IMR-90 (cell line): ENCODE results near the gene IRF4. TPM values are rescaled to one million over a fixed set of nuclear protein-coding genes. Genes with fewer than 3 reads are reported as not detected.
"Not testable (repeated sequence)": the region's sequence is repeated elsewhere in the genome, so short reads cannot be mapped to it uniquely, and the experiment has no call there.

Source experiments
- ATAC-seq: fragments of 200-7000 bp; cut with Tn5 transposase; 2 replicates; pipeline ENCODE4 v1.9.1; 2020; ENCODE audit warnings: low read depth, mild to moderate bottlenecking, moderate library complexity
- BruUV-seq: library from RNA; stranded (reverse); fragments of 400-500 nt; replicated peaks from 2 replicates; lab custom pipeline; 2021; lab: Mats Ljungman, UMichigan
- CTCF ChIA-PET: fragments of 300-600 bp; formaldehyde crosslinking; extraction: SDS; loops from one replicate; lab custom pipeline; 2021; ENCODE audit warnings: antibody characterized with exemption; lab: Yijun Ruan, JAX
- POLR2A ChIA-PET: fragments of 300-600 bp; sonication (Branson Sonifier 250); formaldehyde crosslinking; loops from one replicate; lab custom pipeline; 2022; ENCODE audit warnings: antibody characterized with exemption; ENCODE audit not compliant: unreplicated experiment; lab: Charles Lee
- DNase-seq: peaks from one replicate; pipeline ENCODE4 v3.0.0; 2013
- H2AFZ ChIP-seq: replicated peaks from 2 replicates; pipeline ENCODE3; 2013; ENCODE audit warnings: low read length, mild to moderate bottlenecking; ENCODE audit not compliant: poor library complexity
- H2AK5ac ChIP-seq: 2 replicates; pipeline ENCODE4 v1.6.1; 2013; ENCODE audit warnings: low read depth, low read length, inconsistent platforms
- H2AK9ac ChIP-seq: replicated peaks from 2 replicates; pipeline ENCODE3; 2013; ENCODE audit warnings: mild to moderate bottlenecking, low read depth, low read length, moderate library complexity; ENCODE audit not compliant: poor library complexity
- H2BK120ac ChIP-seq: 2 replicates; pipeline ENCODE4 v1.6.1; 2013; ENCODE audit warnings: low read depth, low read length, inconsistent platforms
- H2BK15ac ChIP-seq: 3 replicates; pipeline ENCODE4 v1.6.1; 2013; ENCODE audit warnings: low read depth, low read length, inconsistent platforms
- H2BK20ac ChIP-seq: 2 replicates; pipeline ENCODE4 v1.6.1; 2013; ENCODE audit warnings: low read depth, mild to moderate bottlenecking, inconsistent platforms, low read length, moderate library complexity
- H2BK5ac ChIP-seq: 2 replicates; pipeline ENCODE4 v1.6.1; 2013; ENCODE audit warnings: mild to moderate bottlenecking, low read depth, low read length, inconsistent platforms; ENCODE audit not compliant: poor library complexity, severe bottlenecking
- H3K14ac ChIP-seq: replicated peaks from 2 replicates; pipeline ENCODE4 v1.6.1; 2013; ENCODE audit warnings: low read depth, low read length, inconsistent platforms
- H3K18ac ChIP-seq: 2 replicates; pipeline ENCODE4 v1.6.1; 2013; ENCODE audit warnings: low read depth, low read length, control low read depth
- H3K23ac ChIP-seq: 2 replicates; pipeline ENCODE4 v1.6.1; 2013; ENCODE audit warnings: low read depth, low read length, inconsistent platforms
- H3K27ac ChIP-seq: 2 replicates; pipeline ENCODE4 v1.5.1; 2013; ENCODE audit warnings: mild to moderate bottlenecking, control low read depth, low read length; ENCODE audit not compliant: insufficient read depth
- H3K27me3 ChIP-seq: 2 replicates; pipeline ENCODE4 v1.6.1; 2013; ENCODE audit warnings: low read length; ENCODE audit not compliant: control insufficient read depth, insufficient read depth
- H3K36me3 ChIP-seq: 2 replicates; pipeline ENCODE4 v1.6.1; 2013; ENCODE audit warnings: low read length, mixed read lengths; ENCODE audit not compliant: control insufficient read depth, insufficient read depth
- H3K4ac ChIP-seq: 2 replicates; pipeline ENCODE4 v1.6.1; 2013; ENCODE audit warnings: low read depth, low read length, inconsistent platforms
- H3K4me1 ChIP-seq: 2 replicates; pipeline ENCODE4 v1.6.1; 2013; ENCODE audit warnings: low read length, mixed read lengths; ENCODE audit not compliant: control insufficient read depth, insufficient read depth
- H3K4me2 ChIP-seq: 2 replicates; pipeline ENCODE4 v1.6.1; 2013; ENCODE audit warnings: low read depth, mild to moderate bottlenecking, control low read depth, low read length, moderate library complexity
- H3K4me3 ChIP-seq: 2 replicates; pipeline ENCODE4 v1.5.1; 2013; ENCODE audit warnings: low read depth, mild to moderate bottlenecking, control low read depth, low read length, moderate library complexity; ENCODE audit not compliant: insufficient read depth
- H3K56ac ChIP-seq: 2 replicates; pipeline ENCODE4 v1.6.1; 2013; ENCODE audit warnings: low read length, inconsistent platforms; ENCODE audit not compliant: insufficient read depth; ENCODE audit errors: extremely low read depth
- H3K79me1 ChIP-seq, 2 experiments: 2 replicates each; pipeline ENCODE4 v1.6.1; 2013; ENCODE audit warnings: low read length in 2 of 2, inconsistent platforms in 1 of 2, low read depth in 1 of 2
- H3K9ac ChIP-seq: 2 replicates; pipeline ENCODE4 v1.6.1; 2013; ENCODE audit warnings: low read depth, low read length, control low read depth
- H3K9me1 ChIP-seq: 2 replicates; pipeline ENCODE4 v1.6.1; 2013; ENCODE audit warnings: low read length, inconsistent platforms; ENCODE audit not compliant: insufficient read depth
- H3K9me3 ChIP-seq: 2 replicates; pipeline ENCODE4 v1.6.1; 2013; ENCODE audit warnings: low read length; ENCODE audit not compliant: control insufficient read depth, insufficient read depth
- H4K20me1 ChIP-seq: 2 replicates; pipeline ENCODE4 v1.6.1; 2013; ENCODE audit warnings: low read length, inconsistent platforms; ENCODE audit not compliant: insufficient read depth
- H4K5ac ChIP-seq: 2 replicates; pipeline ENCODE4 v1.6.1; 2013; ENCODE audit warnings: mild to moderate bottlenecking, low read depth, low read length, control low read depth
- H4K8ac ChIP-seq, 2 experiments: 2 replicates each; pipeline ENCODE4 v1.6.1; 2013; ENCODE audit warnings: low read depth in 2 of 2, low read length in 2 of 2, control low read depth in 1 of 2, inconsistent platforms in 1 of 2
- H4K91ac ChIP-seq: 2 replicates; pipeline ENCODE4 v1.6.1; 2013; ENCODE audit warnings: low read depth, low read length, inconsistent platforms; ENCODE audit not compliant: insufficient read depth
- RCOR1 ChIP-seq: IDR thresholded peaks from 2 replicates; pipeline ENCODE4 v1.6.1; 2012; ENCODE audit warnings: mild to moderate bottlenecking, low read length, improper control_type of control experiment; ENCODE audit not compliant: insufficient replicate concordance
- WGBS, 2 experiments: methylation state at CpG; one replicate each; pipeline versions ENCODE4 v1.1.5 to v1.1.7; 2013; ENCODE audit warnings: missing lambda C conversion rate in 2 of 2; ENCODE audit not compliant: insufficient read length in 1 of 2; ENCODE audit errors: extremely low coverage in 2 of 2; 5-methylcytosine and 5-hydroxymethylcytosine counted together
- dilution Hi-C: fragments of 300-500 bp; cut with HindIII; formaldehyde crosslinking; loops from one replicate; pipeline ENCODE4 v1.14.3; 2018; ENCODE audit warnings: low sequenced_read_pairs; ENCODE audit not compliant: unreplicated experiment
- in situ Hi-C: fragments of 300-500 bp; cut with MboI; formaldehyde crosslinking; loops from 3 replicates; pipeline ENCODE4 v1.14.3; 2019; ENCODE audit warnings: low sequenced_read_pairs, inconsistent platforms, mixed read lengths
- intact Hi-C: fragments of 100-400 bp; cut with micrococcal nuclease; formaldehyde crosslinking; loops from 2 replicates; pipeline ENCODE4 v1.10.0; 2022
- polyA plus RNA-seq, 3 experiments: library from polyadenylated mRNA; depleted of rRNA; stranded (reverse); fragments of >200 nt; gene quantifications; 2 replicates each; pipeline ENCODE4 v1.2.3, GENCODE V29; 2012; ENCODE audit warnings: low replicate concordance in 1 of 3
- total RNA-seq: library from RNA; depleted of rRNA; stranded (reverse); fragments of >200 nt; gene quantifications from 2 replicates; pipeline ENCODE4 v1.2.3, GENCODE V29; 2012

The IRF4 gene
- total and polyA plus RNA-seq, 2 of the 4 experiments (the other 2 are of a cell fraction) = not detected

- TF ChIP-seq RCOR1 = no peak
These were observed 14.5 kb upstream of the IRF4 start (continued) for GRCh38 chr6:376827-377640.

GRCh38 chr6:377641-378020 lies 13.9 kb upstream of the IRF4 start:
- H3K9me3 ChIP-seq = peaks cover 19% of the 10 kb centered on the region
- H3K56ac ChIP-seq, H4K91ac ChIP-seq, H2AK5ac ChIP-seq, H3K14ac ChIP-seq, H4K20me1 ChIP-seq, H3K18ac ChIP-seq, dilution Hi-C loops, H4K8ac ChIP-seq, H3K4ac ChIP-seq, H2AFZ ChIP-seq, H2BK120ac ChIP-seq, H3K9ac ChIP-seq, H3K4me3 ChIP-seq, H2BK15ac ChIP-seq, in situ Hi-C loops, H2BK20ac ChIP-seq, H3K4me1 ChIP-seq, H2BK5ac ChIP-seq, H2AK9ac ChIP-seq, H3K9me1 ChIP-seq, H3K36me3 ChIP-seq, CTCF ChIA-PET, BruUV-seq, H3K79me1 ChIP-seq, intact Hi-C loops, ATAC-seq, H3K4me2 ChIP-seq, H4K5ac ChIP-seq, H3K23ac ChIP-seq, POLR2A ChIA-PET, DNase-seq, H3K27ac ChIP-seq: not testable (repeated sequence)
- H3K27me3 ChIP-seq = peaks cover 37% of the 10 kb centered on the region
- 68% methylated on average over 8 of the region's 13 CpGs; no CpG with 5 or more reads in 1 of the 2 experiments for WGBS, 2 experiments
